GM12878 (cell line): ENCODE data around the gene TTC16. TPM values are rescaled to one million over a fixed set of nuclear protein-coding genes. Genes with fewer than 3 reads are reported as not detected.

Experiments used
- ATAC-seq: fragments of 200-7000 bp; cut with Tn5 transposase; 3 replicates; pipeline ENCODE4 v1.9.1; 2020; ENCODE audit warnings: mild to moderate bottlenecking, moderate library complexity
- BruUV-seq: library from RNA; stranded (reverse); fragments of 400-500 nt; replicated peaks from 2 replicates; lab custom pipeline; 2021; lab: Mats Ljungman, UMichigan
- CTCF ChIA-PET: fragments of 300-600 bp; sonication (Branson Sonifier 250); formaldehyde crosslinking; extraction: SDS; loops from one replicate; lab custom pipeline; 2021; ENCODE audit warnings: inconsistent platforms; lab: Yijun Ruan, JAX
- POLR2A ChIA-PET: fragments of 350-600 bp; formaldehyde crosslinking; extraction: SDS; loops from one replicate; lab custom pipeline; 2021; ENCODE audit warnings: inconsistent platforms; lab: Charles Lee
- RAD21 ChIA-PET: fragments of 300-600 bp; sonication (Branson Sonifier 250); formaldehyde crosslinking; loops from one replicate; lab custom pipeline; 2023; ENCODE audit warnings: antibody characterized with exemption; ENCODE audit not compliant: unreplicated experiment; lab: Charles Lee
- SMC1A ChIA-PET: fragments of 300-600 bp; sonication (Branson Sonifier 250); formaldehyde crosslinking; loops from one replicate; lab custom pipeline; 2023; ENCODE audit not compliant: unreplicated experiment, uncharacterized antibody; lab: Charles Lee
- DNase-seq: peaks from one replicate; pipeline ENCODE4 v3.0.0-alpha.2; 2011; ENCODE audit warnings: low read depth, low spot score
- FAIRE-seq: peaks from 3 replicates; lab custom pipeline; 2011; peaks lifted over from hg19 to GRCh38; lab: Jason Lieb, UNC
- H2AFZ ChIP-seq: 2 replicates; pipeline ENCODE4 v1.6.0; 2011; ENCODE audit warnings: low read depth, low read length, control low read depth; ENCODE audit not compliant: control insufficient read depth
- H3K27ac ChIP-seq: 2 replicates; pipeline ENCODE4 v1.5.1; 2011; ENCODE audit warnings: control low read depth; ENCODE audit not compliant: control insufficient read depth, insufficient read depth
- H3K27me3 ChIP-seq, 2 experiments: replicated peaks in 1 of 2; 2 replicates each; pipeline versions ENCODE4 v1.6.0 to v1.6.1; 2011; ENCODE audit warnings: low read length in 1 of 2; ENCODE audit not compliant: control insufficient read depth in 2 of 2, insufficient read depth in 2 of 2
- H3K36me3 ChIP-seq, 2 experiments: 2 replicates each; pipeline ENCODE4 v1.5.1; 2011; ENCODE audit warnings: low read length in 1 of 2; ENCODE audit not compliant: control insufficient read depth in 2 of 2, insufficient read depth in 2 of 2
- H3K4me1 ChIP-seq: 2 replicates; pipeline ENCODE4 v1.6.1; 2011; ENCODE audit warnings: mild to moderate bottlenecking, low read length, moderate library complexity, mixed read lengths; ENCODE audit not compliant: control insufficient read depth, insufficient read depth
- H3K4me2 ChIP-seq: 2 replicates; pipeline ENCODE4 v1.6.0; 2011; ENCODE audit warnings: control low read depth; ENCODE audit not compliant: control insufficient read depth, insufficient read depth
- H3K4me3 ChIP-seq: fragments of 200-600 bp; sonication (generic); 2 replicates; pipeline ENCODE4 v1.5.1; 2016
- H3K79me2 ChIP-seq: 2 replicates; pipeline ENCODE4 v1.6.0; 2011; ENCODE audit warnings: low read length; ENCODE audit not compliant: control insufficient read depth, insufficient read depth
- H3K9ac ChIP-seq: 2 replicates; pipeline ENCODE4 v1.8.0; 2011; ENCODE audit warnings: low read length, control low read depth, mixed read lengths; ENCODE audit not compliant: control insufficient read depth, insufficient read depth
- H3K9me3 ChIP-seq: replicated peaks from 3 replicates; pipeline ENCODE4 v1.5.1; 2011; ENCODE audit warnings: mild to moderate bottlenecking, low read length; ENCODE audit not compliant: control insufficient read depth, insufficient read depth
- H4K20me1 ChIP-seq: 2 replicates; pipeline ENCODE4 v1.6.0; 2011; ENCODE audit not compliant: control insufficient read depth, insufficient read depth
- BCL11A ChIP-seq: IDR thresholded peaks from 2 replicates; pipeline ENCODE4 v1.6.1; 2011; ENCODE audit warnings: low read depth, low read length
- CBX5 ChIP-seq: sonication (generic); IDR thresholded peaks from 2 replicates; pipeline ENCODE4 v1.6.1; 2016; ENCODE audit warnings: low read depth, moderate library complexity, mild to moderate bottlenecking, inconsistent platforms
- DPF2 ChIP-seq: fragments of 450-650 bp; IDR thresholded peaks from 2 replicates; pipeline ENCODE4 v1.6.1; 2017; ENCODE audit warnings: mild to moderate bottlenecking
- ETV6 ChIP-seq, 2 experiments: fragments of 450-650 bp in 1 of 2; IDR thresholded peaks in 1 of 2; conservative IDR thresholded peaks in 1 of 2; 2 replicates each; pipeline ENCODE4 v1.6.1; 2014; ENCODE audit warnings: antibody characterized with exemption in 1 of 2, borderline replicate concordance in 1 of 2, low read depth in 1 of 2, mild to moderate bottlenecking in 1 of 2, moderate library complexity in 1 of 2
- HDAC6 ChIP-seq: fragments of 200-600 bp; sonication (generic); IDR thresholded peaks from one replicate; pipeline ENCODE4 v1.8.0; 2017; ENCODE audit warnings: antibody characterized with exemption; ENCODE audit not compliant: unreplicated experiment
- RBBP5 ChIP-seq: fragments of 200-600 bp; sonication (generic); conservative IDR thresholded peaks from 2 replicates; pipeline ENCODE4 v1.6.1; 2016
- SIN3A ChIP-seq: IDR thresholded peaks from 2 replicates; pipeline ENCODE4 v1.6.1; 2012; ENCODE audit warnings: low read depth, low read length, improper control_type of control experiment
- SRF ChIP-seq, 2 experiments: IDR thresholded peaks; 2 replicates each; pipeline ENCODE4 v1.6.1; 2011; ENCODE audit warnings: low read depth in 2 of 2, low read length in 2 of 2, mild to moderate bottlenecking in 1 of 2, moderate library complexity in 1 of 2
- TAF1 ChIP-seq: IDR thresholded peaks from 2 replicates; pipeline ENCODE4 v1.6.1; 2011; ENCODE audit warnings: mild to moderate bottlenecking, low read depth, low read length, borderline replicate concordance
- ZNF384 ChIP-seq: IDR thresholded peaks from 2 replicates; pipeline ENCODE4 v1.6.1; 2012; ENCODE audit warnings: low read depth, mild to moderate bottlenecking, low read length, improper control_type of control experiment, borderline replicate concordance
- WGBS: methylation state at CpG from one replicate; pipeline ENCODE4 v1.1.6; 2016; ENCODE audit warnings: low lambda C conversion rate; ENCODE audit not compliant: insufficient replicate concordance, insufficient coverage; ENCODE audit errors: missing lambda C conversion rate; 5-methylcytosine and 5-hydroxymethylcytosine counted together
- in situ Hi-C: fragments of 300-500 bp; cut with MboI; formaldehyde crosslinking; loops from 9 replicates; pipeline ENCODE4 v1.14.3; 2018; ENCODE audit warnings: mixed read lengths
- intact Hi-C: fragments of 100-400 bp; cut with micrococcal nuclease; formaldehyde crosslinking; loops from one replicate; pipeline ENCODE4 v1.14.2; 2022; ENCODE audit not compliant: unreplicated experiment
- polyA plus RNA-seq, 11 experiments: library from polyadenylated mRNA; depleted of rRNA in 4 of 11; unstranded in 6 of 11; stranded (reverse) in 5 of 11; fragments of >200 nt; fragmentation: Nextera tagmentation in 4 of 11; fragmentation: Illumina TruSeq in 1 of 11; extraction: Ambion mirVana in 4 of 11; extraction: Trizol in 1 of 11; gene quantifications; 1 replicate in 1 of 11; 2 replicates in 10 of 11; pipeline versions ENCODE4 v1.2.1 to v1.2.3, GENCODE V29; 2011 to 2016; ENCODE audit warnings: inconsistent platforms in 2 of 11, missing spikeins in 2 of 11, low read depth in 1 of 11
- total RNA-seq, 4 experiments: library from RNA; depleted of rRNA in 3 of 4; stranded (reverse); fragments of >200 nt in 3 of 4; fragmentation: Illumina TruSeq in 1 of 4; extraction: Trizol in 1 of 4; gene quantifications; 2 replicates each; pipeline versions ENCODE4 v1.2.1 to v1.2.3, GENCODE V29; 2013 to 2021
- TF ChIP-seq, protein P1 (sequence below): IDR thresholded peaks from 2 replicates; pipeline ENCODE4 v1.6.1; 2012; ENCODE audit warnings: mild to moderate bottlenecking, low read depth, low read length
- TF ChIP-seq, protein P2 (sequence below): IDR thresholded peaks from 2 replicates; pipeline ENCODE4 v1.6.1; 2012; ENCODE audit warnings: low read depth, low read length, improper control_type of control experiment
- TF ChIP-seq, protein P3 (sequence below): fragments of 450-650 bp; formaldehyde crosslinking; IDR thresholded peaks from 2 replicates; pipeline ENCODE4 v1.4.0; 2020; ENCODE audit warnings: mild to moderate bottlenecking, moderate library complexity
- TF ChIP-seq, protein P4 (sequence below): IDR thresholded peaks from 2 replicates; pipeline ENCODE4 v1.6.1; 2011; ENCODE audit warnings: low read depth, low read length, improper control_type of control experiment, borderline replicate concordance

The TTC16 gene
- total and polyA plus RNA-seq, 10 of the 15 experiments (the other 5 are each of a cell fraction or from before 2014, with no cell fraction given): 0.03 TPM; not detected in 9

DNA sequence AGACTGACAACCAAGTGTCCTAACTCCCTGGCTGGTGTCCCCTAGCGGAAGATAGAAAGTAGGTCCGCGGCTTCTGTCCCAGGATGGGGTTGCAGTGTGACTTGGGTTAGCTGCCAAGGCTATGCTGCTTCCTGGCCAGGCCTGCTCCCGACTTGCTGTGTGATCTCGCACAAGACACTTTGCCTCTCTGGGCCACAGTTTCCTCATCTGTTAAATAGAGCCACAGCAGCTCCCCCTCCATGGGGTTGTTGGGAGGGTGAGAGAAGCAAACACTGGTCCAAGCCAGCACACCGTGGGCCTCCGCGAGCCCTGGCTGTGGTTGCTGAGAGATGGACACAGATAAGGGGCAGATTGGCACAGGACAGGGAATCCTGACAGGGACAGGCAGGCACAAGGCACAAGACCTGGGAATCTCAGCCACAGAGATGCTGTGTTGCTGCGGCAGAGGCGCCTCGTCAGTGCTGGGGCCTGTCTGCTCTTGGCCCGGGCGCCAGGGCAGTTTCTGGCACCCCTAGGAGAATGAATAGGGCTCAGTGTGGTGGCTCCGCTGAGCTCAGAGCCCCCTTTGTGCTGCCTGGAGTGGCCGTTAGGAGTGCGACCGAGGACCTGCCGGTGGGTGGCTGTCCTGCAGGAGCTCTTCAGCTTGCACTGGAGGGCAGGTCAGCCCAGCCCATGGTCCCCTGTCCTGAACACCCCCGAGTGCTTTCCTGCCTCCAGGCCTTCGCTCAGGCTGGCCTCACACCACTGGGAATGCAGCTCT, 64.4 kb downstream of the TTC16 start:
- intact Hi-C loops: loop anchor here (10.0 kb wide), 1 partner anchor 284 kb away; the partner anchor contains the start of genes NAIF1 and SLC25A25
- FAIRE-seq (no peak), ATAC-seq (no peak), DNase-seq (no peak)
- CTCF ChIA-PET: interaction anchor here (0.6 to 2.6 kb wide), 3 partner anchors 17 to 46 kb away, joined by 3 to 18 read pairs (median 5); partner anchors contain the start of gene TOR2A
- no peak overlapping the region; the same call in 1 of the 2 replicates for H3K9ac ChIP-seq
- SMC1A ChIA-PET: interaction anchor here (0.5 to 1.2 kb wide), 4 partner anchors 11 to 126 kb away, joined by 3 to 4 read pairs (median 4); partner anchors contain the start of gene TOR2A
- no peak overlapping the region for H2AFZ ChIP-seq
- H3K4me1 ChIP-seq: peaks cover 49% of the 10 kb centered on the region
- WGBS: 88% methylated on average over 20 of the region's 20 CpGs
- peaks cover 37% of the 10 kb centered on the region for H3K79me2 ChIP-seq
- no TSS peak for BruUV-seq
- RAD21 ChIA-PET: interaction anchor here (2.4 kb wide), 1 partner anchor 89 kb away, joined by 10 read pairs; no protein-coding TSS in a partner anchor
- TF ChIP-seq, protein P1, sequence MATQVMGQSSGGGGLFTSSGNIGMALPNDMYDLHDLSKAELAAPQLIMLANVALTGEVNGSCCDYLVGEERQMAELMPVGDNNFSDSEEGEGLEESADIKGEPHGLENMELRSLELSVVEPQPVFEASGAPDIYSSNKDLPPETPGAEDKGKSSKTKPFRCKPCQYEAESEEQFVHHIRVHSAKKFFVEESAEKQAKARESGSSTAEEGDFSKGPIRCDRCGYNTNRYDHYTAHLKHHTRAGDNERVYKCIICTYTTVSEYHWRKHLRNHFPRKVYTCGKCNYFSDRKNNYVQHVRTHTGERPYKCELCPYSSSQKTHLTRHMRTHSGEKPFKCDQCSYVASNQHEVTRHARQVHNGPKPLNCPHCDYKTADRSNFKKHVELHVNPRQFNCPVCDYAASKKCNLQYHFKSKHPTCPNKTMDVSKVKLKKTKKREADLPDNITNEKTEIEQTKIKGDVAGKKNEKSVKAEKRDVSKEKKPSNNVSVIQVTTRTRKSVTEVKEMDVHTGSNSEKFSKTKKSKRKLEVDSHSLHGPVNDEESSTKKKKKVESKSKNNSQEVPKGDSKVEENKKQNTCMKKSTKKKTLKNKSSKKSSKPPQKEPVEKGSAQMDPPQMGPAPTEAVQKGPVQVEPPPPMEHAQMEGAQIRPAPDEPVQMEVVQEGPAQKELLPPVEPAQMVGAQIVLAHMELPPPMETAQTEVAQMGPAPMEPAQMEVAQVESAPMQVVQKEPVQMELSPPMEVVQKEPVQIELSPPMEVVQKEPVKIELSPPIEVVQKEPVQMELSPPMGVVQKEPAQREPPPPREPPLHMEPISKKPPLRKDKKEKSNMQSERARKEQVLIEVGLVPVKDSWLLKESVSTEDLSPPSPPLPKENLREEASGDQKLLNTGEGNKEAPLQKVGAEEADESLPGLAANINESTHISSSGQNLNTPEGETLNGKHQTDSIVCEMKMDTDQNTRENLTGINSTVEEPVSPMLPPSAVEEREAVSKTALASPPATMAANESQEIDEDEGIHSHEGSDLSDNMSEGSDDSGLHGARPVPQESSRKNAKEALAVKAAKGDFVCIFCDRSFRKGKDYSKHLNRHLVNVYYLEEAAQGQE: no peak
- TF ChIP-seq ETV6 (conservative IDR thresholded peaks at IDR 0.05 in 1 of 2, IDR thresholded peaks at IDR 0.05 in 1 of 2; ENCODE audit: borderline replicate concordance in 1 of 2, low read depth in 1 of 2): no peak
- TF ChIP-seq CBX5: no peak
- TF ChIP-seq, protein P2, sequence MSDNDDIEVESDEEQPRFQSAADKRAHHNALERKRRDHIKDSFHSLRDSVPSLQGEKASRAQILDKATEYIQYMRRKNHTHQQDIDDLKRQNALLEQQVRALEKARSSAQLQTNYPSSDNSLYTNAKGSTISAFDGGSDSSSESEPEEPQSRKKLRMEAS: no peak
- TF ChIP-seq, protein P3, sequence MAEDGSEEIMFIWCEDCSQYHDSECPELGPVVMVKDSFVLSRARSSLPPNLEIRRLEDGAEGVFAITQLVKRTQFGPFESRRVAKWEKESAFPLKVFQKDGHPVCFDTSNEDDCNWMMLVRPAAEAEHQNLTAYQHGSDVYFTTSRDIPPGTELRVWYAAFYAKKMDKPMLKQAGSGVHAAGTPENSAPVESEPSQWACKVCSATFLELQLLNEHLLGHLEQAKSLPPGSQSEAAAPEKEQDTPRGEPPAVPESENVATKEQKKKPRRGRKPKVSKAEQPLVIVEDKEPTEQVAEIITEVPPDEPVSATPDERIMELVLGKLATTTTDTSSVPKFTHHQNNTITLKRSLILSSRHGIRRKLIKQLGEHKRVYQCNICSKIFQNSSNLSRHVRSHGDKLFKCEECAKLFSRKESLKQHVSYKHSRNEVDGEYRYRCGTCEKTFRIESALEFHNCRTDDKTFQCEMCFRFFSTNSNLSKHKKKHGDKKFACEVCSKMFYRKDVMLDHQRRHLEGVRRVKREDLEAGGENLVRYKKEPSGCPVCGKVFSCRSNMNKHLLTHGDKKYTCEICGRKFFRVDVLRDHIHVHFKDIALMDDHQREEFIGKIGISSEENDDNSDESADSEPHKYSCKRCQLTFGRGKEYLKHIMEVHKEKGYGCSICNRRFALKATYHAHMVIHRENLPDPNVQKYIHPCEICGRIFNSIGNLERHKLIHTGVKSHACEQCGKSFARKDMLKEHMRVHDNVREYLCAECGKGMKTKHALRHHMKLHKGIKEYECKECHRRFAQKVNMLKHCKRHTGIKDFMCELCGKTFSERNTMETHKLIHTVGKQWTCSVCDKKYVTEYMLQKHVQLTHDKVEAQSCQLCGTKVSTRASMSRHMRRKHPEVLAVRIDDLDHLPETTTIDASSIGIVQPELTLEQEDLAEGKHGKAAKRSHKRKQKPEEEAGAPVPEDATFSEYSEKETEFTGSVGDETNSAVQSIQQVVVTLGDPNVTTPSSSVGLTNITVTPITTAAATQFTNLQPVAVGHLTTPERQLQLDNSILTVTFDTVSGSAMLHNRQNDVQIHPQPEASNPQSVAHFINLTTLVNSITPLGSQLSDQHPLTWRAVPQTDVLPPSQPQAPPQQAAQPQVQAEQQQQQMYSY (CRISPR knock-in tag): no peak
- TF ChIP-seq TAF1: no peak
- no peak for TF ChIP-seq BCL11A
- TF ChIP-seq SIN3A: no peak
- no peak for TF ChIP-seq ZNF384
- TF ChIP-seq SRF (IDR thresholded peaks at IDR 0.05; ENCODE audit: low read depth in 2 of 2, low read length in 2 of 2): no peak
- no peak for TF ChIP-seq HDAC6
- TF ChIP-seq, protein P4, sequence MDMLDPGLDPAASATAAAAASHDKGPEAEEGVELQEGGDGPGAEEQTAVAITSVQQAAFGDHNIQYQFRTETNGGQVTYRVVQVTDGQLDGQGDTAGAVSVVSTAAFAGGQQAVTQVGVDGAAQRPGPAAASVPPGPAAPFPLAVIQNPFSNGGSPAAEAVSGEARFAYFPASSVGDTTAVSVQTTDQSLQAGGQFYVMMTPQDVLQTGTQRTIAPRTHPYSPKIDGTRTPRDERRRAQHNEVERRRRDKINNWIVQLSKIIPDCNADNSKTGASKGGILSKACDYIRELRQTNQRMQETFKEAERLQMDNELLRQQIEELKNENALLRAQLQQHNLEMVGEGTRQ: no peak
- no peak for TF ChIP-seq RBBP5
- TF ChIP-seq DPF2: no peak
- H3K27me3 ChIP-seq: no peaks in the 10 kb centered on the region
- in situ Hi-C loops: no loop called here
- no peaks in the 10 kb centered on the region for H4K20me1 ChIP-seq
- POLR2A ChIA-PET: interaction anchor here (0.7 to 3.6 kb wide), 4 partner anchors 10 to 555 kb away, joined by 4 to 42 read pairs (median 8); no protein-coding TSS in a partner anchor
- H3K4me2 ChIP-seq: peak overlapping the region; percentile 97; the same call in 1 of the 2 replicates
- no peaks in the 10 kb centered on the region for H3K36me3 ChIP-seq
- no peaks in the 10 kb centered on the region for H3K9me3 ChIP-seq
- H3K27ac ChIP-seq: peak overlapping the region; percentile 93
- H3K4me3 ChIP-seq: no peak overlapping the region
